Urothelium cell line (cell line): ENCODE measurements around the gene MVK.

Experiments used
- DNase-seq: peaks from one replicate; pipeline ENCODE4 v3.0.0; 2011; ENCODE audit warnings: low spot score, mixed read lengths
- FAIRE-seq: peaks from 2 replicates; lab custom pipeline; 2011; peaks lifted over from hg19 to GRCh38; lab: Jason Lieb, UNC

MVK gene

DNA sequence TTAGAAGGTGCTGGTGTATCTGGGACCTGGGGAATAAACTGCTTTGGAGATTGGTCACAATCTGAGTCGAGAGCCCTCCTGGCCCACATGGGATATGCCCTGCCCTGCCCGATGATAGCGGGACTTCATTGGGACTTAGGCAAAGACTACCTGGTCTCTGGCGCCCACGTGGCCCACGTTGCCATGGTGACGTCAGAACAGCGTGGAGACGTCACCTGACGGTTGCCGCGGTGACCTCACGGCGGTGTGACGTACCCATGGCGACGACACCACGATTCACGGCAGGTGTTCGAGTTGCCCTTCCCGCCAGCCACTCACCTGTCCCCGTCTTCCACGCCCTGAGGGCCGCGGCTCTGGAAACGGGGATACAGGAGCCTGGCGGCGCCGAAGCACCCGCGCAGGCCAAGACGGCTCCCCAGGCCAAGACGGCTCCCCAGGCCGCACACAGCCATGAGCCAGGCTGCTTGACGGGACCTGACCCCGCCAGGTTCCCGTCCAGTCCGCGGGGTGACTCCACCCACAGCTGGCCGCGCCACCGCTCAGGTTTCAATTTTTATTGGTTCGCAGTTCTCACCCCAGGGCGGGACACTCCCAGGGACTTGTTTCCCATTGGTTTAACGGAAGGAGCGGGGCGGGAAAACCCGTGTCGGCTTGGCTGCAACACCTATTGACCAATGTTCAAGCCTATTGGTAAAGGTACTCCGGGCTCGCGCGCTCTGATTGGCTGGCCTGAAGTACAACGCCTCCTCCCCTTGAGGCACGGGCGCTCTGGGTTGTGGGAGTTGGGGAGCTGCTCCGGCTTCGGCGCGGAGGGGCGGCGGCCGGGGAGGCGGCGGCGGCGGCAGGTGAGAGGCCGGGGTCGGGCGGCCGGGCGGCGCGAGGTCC, at the start of gene MVK, which contains the start of gene MMAB:
Gene MVK, plus strand, starts transcription at position 766 of the 885 bp plus-strand sequence. CDS start 1,029 bp downstream, outside the sequence.
Gene MMAB, minus strand, starts transcription at position 476 of the 885 bp plus-strand sequence. Its CDS starts 24 bp downstream, at position 452.
- peak; percentile 95 for DNase-seq
- FAIRE-seq = peak; percentile 52

DNA sequence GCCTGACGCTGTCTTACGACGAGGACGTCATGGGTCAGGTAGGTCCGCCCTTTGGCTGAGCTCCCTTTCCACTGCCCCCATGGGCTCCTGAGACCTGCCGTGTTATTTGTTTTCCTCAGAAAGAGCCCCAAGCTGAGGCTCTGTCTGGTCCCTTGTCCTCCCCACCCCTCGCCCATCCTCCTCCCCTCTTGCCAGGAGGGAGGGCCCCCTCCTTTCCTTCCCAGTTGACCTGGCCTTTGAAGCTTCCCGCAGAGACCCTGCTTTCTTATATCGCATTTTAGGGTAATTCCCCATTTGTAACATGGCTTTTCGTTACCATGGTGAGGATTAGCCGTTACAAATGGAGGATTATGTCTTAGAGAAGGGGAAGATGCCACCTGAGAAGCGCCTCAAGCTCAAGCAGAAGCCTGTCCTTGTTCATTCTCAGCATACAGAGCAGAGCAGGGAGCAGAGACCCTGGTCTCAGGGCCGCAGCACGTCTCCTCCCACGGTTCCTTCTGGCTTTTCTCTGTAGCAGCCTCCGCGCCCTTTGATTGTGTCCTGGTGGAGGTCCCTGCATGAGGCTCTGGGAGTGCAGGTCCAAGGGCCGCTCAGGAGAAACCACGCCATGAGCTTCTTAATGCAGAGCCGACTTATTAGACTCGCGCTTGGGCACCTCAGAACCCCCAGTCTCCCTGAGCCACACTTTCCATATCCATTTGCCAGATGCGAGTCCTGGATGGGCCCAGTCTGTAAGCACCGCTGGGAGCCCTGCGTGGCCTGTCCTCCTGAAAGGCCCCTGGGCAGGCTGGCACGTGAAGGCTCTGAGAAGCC, 48.9 kb upstream of the MVK start:
- DNase-seq = no peak
- no peak for FAIRE-seq

DNA sequence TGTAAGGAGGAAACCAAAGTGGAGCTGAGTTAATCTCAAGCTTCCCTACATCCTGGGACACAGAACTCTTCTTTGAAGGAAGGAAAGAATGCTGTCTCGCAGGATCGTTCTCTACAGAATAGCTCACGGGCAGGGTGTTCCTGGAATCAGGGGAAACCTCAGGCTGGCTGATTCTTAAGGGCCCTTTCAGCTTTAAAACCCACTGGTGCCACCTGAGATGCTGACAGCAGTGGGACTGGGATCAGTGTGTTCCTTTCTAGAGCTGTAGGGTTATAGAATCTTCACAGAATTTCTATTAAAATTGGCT, 48.4 kb upstream of the MVK start:
- FAIRE-seq (no peak), DNase-seq (no peak)

DNA sequence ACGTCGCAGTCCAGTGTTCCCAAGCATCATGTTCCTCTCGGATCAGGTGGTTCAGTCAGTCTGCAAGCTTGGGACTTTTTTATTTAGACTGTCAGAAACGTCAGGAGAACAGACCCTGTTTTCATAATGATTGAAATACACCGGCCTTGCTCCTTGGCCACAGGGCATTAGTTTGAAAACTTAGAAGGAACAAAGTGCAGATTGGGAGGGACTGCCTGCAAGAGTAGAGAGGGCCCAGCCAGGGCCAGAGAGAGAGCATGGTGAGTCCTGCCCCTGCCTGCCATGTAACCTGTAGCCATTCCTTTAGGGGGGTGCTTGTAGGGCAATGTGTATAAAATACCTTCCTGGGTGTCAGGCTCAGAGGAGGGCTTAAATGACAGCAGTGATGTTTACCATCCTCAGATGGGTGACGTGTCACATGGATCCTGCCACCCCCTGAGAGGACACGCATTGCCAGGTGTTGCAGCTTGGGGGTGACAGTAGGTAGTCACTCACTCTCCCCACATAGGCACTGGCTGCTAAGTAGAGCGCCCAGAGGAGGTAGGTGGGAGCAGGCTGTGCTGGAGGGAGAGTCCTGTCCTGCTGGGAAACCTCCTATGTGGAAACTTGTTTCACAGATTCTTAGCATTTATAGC, 46.0 kb upstream of the MVK start:
- DNase-seq = no peak
- FAIRE-seq = no peak

DNA sequence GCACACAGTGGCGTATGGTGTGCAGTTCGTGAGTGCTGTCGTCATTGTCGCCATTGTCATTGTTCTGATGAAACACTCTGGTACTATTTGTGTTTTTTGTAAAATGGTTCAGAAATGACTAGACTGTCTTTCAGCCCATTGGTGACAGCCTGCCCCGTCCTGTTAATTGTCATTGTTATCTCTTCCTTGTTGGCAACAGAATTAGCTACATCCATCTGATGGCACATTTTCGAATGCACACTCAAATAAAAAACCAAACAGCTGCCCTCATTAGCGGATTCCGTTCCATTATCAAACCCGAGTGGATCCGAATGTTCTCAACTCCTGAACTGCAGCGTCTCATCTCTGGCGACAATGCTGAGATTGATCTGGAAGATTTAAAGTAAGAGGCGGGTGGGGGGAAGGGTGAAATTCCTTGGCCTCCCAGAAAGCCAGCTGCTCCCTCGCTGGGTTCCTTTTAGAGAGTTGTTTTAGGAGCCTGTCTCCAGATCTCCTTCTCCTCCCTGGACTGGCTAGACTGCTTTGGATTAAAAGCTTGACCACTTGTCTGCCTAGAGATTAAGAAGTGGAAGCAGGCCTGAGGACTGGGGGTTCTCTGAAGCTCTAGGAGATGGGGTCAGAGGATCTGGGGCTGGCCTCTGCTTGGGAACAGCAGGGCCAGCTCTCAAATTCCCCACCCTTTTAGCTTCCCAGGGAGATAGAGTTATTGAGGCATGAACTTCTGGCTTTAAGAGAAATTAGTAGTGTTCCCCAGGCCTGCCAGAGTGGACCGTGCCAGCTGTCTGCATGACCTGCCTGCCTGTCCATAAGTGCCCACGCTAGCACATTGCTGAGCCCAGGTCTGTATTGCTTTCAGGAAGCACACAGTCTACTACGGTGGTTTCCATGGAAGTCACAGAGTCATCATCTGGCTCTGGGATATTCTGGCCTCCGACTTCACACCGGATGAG, 43.6 kb upstream of the MVK start:
- no peak for FAIRE-seq
- DNase-seq = no peak

DNA sequence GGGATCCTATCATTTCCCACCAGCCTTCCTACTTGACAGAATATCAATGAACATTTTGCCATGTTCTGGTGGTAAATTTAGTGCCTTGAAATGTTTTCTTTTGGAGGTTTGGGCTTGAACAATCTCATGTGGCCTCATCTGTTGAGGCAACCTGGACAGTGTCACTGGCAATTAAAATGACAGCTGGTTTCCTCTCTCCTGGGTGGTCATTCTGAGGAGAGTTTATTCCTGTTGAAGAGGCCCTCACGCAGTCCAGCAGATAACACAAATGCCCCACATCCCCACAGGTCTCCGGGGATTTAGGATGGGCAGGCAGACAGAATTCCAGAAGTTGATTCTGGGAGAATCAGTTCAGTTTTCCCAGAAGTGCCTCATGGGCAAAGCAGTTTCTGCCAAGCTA, 42.2 kb upstream of the MVK start:
- no peak for FAIRE-seq
- no peak for DNase-seq

DNA sequence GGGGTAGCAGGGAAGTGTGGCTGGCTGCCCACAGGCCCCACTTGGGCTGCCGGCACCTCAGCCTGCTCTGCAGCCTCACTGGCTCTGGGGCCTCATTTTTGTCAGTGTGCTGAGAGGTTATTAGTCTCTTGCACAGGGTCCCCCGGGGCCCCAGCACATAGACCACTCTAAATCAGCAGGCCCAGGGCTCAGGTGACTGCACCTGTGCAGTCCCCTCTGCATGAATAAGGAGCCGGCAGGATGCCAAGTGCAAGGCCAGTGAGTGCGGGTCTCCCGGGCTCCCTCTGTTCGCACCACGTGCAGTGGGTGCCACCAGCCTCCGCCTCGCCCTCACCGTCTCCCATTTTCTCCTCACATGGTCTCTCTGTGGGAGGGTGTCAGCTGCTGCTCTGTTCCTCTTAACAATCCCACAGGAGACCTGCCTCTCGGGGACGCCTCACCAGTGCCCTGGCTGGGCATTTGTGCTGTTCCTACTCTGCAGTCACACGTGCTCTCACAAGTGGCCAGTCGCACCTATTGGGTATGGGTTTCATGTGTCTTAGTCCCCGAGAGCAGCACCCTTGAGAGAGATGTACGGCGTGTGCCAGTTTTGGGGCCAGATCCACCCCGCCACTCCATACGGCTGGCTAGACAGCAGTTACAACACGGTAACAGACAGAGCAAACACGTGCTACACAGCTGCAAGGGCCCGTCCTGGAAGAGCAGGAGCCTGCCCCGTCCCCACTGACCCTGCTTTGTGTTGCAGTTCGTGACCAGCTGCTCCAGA, 40.7 kb upstream of the MVK start:
- FAIRE-seq (no peak), DNase-seq (no peak)

DNA sequence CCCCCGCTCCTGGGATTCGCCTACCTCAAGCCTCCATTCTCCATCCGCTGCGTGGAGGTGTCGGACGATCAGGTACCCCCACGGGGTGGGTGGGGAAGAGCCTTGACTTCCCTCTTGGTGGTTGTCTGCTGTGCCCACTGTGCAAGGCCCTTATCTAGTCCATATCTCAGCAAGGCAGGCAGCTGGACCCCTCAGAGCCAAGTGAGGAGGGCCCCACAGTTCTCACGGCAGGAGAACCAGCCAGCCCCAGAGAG, 40.2 kb upstream of the MVK start:
- DNase-seq (no peak), FAIRE-seq (no peak)

DNA sequence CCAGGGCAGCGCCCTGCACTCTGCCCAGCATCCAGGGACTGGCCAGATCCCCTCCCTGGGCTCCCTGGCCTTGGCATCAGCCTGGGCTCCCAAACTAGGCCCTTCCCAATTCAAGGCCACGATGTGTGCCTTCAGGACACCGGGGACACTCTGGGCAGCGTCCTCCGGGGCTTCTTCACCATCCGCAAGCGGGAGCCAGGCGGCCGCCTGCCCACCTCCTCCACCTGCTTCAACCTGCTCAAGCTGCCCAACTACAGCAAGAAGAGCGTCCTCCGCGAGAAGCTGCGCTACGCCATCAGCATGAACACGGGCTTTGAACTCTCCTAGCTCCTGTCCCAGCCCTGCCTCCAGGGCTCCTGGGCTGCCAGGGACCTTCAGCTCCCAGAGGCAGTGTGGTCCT, 39.1 kb upstream of the MVK start:
- no peak for FAIRE-seq
- no peak for DNase-seq

DNA sequence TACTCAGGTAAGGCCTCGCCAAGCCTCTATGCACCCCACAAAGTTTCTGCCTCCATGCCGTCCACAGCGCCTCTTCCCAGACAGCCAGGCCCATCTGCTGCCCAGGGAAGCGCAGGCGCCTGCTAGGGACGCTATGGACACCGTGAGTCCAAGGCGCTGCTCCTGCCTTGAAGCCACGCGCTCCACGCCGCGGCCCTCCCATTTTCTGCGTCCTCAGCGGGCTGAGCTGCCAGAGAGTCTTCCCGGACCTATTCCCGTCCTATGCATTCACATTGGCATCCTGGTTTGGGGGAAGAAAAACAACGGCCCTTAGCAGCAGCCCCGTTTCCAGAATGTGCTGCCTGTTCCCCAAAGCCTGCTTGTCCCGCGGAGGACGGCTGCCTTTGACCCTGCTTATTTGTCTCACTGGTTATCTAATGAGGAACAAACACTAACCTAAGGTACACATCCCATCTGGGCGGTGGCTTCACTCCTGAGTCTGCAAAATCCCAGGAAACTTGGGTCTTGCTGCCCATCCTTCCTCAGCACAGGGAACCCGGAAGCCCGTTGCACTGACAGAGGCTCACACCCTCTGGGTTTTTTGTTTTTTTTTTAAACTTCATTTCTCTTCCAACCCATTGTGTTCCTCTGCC, 38.2 kb upstream of the MVK start:
- DNase-seq (no peak), FAIRE-seq (no peak)

DNA sequence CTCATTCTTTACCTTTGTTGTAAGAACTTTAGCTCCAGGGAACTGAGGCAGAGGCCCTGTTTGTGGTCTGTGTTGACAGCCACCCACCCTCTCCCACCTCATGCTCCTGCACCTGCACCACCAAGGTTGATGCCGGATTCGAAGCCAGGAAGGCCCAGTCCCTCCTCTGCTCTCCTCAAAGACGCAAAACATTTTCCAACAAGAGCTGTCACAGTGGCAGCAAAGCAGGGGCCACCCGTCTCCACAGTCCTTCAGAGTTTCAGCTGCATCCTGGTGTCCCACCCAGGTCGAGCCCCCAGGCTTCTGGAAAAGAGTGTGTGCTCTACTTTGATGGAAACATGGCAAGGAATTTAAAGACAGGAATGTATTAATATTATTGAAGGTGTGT, 37.7 kb upstream of the MVK start:
- DNase-seq = no peak
- no peak for FAIRE-seq

DNA sequence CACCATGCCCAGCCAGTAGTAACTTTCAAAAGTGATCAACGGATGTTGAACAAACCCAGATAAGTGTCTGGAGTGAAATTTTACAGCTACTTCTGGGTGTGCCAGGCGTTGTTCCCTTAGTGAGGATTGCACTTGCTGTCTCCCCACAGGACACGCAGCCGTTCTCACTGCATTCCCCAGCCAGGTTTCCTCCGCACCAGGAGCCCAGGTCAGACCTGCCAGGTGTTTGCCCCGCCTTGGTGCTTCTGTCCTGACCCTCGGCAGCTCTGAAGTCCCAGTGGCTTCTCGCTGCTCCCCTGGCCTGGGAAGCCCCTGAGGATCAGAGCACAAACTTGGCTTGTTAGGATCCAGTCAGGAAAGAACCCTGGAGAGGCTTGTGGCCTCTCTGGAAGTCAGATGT, 36.5 kb upstream of the MVK start:
- no peak for DNase-seq
- FAIRE-seq = no peak

DNA sequence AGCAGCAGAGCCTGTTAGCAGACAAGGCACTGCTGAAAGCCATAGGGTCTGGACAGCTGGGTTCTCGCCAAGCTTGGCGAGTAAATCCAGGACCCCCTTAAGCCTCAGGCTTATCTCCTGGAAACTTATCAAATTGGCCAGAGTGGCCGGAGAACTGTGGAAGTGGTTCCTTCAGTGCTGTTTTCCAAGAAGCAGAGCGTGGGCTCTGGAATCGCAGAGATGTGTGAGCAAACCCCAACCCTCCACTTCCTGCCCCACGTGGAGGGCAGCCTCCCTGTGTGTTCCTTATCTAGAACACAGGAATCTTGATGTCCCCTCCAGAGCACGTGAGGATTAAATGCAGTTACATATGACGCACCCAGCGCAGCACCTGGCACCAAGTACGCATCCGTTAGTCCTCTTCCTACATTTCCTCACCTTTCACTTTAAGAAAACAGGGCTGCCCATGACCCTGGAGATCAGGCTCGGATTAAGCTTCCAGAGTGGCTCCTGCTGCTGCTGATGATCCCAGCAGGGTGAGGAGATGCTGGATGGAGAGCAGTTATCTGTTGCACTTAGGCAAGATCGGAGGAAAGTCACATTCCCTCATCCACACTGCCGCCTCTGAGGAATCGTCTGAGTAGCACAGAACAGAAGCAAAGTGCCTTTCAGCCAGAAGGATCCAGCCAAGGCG, 35.3 kb upstream of the MVK start:
- DNase-seq = no peak

DNA sequence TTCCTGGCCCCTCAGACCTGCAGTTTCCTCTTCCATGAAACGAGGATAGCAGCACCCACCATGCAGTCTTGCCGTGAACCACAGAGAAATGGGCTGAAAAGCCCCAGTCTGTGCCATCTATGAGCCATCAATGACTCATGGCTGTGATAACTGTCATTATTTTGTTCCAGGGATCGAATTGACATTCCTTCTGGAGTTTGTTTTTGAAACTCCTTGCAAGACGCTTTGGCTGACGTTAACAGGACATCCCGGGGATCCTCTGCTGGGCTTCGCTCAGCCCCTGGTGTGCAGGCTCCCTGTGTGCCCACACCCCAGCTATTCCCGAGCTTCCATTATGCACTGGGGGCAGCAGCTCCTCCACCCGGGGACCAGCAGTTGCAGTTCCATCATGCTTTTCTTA, 34.1 kb upstream of the MVK start:
- no peak for FAIRE-seq
- peak; percentile 18 for DNase-seq

More for the DNA sequence above, 35.3 kb upstream of the MVK start:
- FAIRE-seq = no peak

DNA sequence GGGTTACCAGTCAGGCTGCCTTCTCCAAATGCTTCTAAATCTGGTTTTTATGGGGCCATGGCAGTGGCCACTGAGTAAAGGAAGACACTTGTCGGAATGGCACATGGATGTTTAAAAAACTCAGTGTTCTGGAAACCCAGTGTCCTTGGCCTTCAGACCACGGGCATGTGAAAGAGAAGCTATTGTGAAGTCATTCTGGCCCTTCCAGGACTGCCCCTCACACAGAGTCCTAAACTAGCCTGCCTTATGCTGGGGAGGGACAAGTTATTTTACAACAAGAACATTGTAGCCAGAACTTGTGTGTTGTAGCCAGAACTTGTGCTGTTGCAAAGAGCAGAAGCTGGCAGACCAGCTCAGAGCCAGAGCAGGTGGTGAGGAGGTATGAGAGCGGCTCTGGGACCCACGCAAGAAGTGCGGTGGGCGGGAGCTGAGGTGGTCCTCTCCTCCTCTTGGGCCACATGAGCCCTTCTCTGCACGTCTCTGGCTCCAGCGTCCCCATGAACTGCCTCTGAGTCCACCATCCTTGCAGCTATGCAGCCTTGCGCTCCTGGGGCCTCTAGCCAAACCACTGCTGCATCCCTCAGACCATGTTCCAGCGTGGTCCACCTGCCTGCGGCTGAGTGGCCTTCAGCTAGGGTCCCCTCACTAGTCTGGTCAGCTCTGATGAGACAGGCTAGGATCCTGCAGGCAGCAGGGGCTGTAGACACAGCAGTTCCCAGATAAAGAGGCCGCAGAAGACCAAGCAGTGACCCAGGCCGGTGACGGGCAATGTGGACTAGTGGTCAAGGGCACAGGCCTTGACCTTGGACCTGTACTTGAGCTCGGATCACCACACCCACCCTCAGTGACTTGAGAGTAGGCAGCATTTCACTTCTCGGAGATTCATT, 32.8 kb upstream of the MVK start:
- DNase-seq = no peak
- FAIRE-seq = no peak

DNA sequence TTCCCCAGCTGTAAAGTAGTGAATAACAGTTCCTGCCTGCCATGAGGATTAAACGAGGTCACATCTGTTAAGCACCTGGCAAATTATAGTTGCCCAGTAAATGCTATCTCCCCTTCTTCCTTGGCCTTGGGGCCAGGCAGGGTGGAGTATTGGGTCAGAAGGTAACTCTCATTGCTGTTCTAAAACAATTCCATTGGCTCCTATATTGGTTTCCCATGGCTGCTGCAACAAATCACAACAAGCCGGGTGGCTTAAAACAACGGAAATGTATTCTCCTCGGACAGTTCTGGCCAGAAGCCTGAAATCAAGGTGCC, 32.2 kb upstream of the MVK start:
- no peak for FAIRE-seq
- DNase-seq = no peak

DNA sequence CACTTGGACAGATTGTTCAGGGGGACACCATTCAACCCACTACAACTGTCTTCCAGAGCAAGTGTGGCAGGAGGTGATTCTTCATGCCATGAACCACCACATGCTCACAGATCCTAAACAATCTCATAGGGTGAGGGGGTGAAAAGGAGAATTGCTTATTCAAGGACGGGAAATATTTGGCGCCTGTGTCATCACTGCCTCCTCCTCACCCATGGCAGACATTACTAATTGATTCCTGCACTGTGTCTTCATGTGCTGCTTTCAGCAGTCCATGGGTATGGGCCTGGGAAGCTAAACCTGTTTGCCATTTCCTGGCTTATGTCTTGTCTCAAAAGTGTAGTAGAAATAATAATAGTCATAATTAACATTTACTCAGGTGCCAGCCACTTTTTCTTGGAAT, 31.6 kb upstream of the MVK start:
- DNase-seq (peak; percentile 47), FAIRE-seq (no peak)

DNA sequence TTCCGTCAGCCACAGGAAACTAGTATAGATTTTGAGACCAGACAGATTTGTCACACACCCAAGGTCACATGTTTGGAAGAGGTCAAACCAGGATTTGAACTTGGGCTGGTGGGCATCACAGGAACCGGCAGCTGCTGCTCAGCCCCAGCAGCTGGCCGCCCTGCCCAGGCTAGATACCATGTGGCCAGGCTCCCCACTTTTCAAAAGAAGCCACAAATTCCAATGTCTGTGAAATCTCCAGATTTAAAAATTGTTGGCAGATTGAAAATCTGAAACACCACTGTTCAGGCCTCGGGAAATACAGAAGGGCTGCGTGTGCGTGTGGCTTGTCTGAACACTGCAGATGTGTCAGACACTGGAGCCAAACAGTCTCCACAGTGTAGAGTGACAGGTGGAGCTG, 30.7 kb upstream of the MVK start:
- DNase-seq (no peak), FAIRE-seq (no peak)
